Uterus (tissue), 2 donors: ENCODE results near the gene KLF3.

Experiments used
- CTCF ChIP-seq, 4 experiments: fragments of 200-600 bp in 2 of 4; fragments of 450-650 bp in 2 of 4; sonication (generic) in 2 of 4; IDR thresholded peaks; one replicate each; pipeline ENCODE4 v1.5.1; 2016 to 2019; ENCODE audit warnings: antibody characterized with exemption in 4 of 4, mild to moderate bottlenecking in 2 of 4, moderate library complexity in 1 of 4
- POLR2A ChIP-seq, 2 donors: fragments of 450-650 bp; IDR thresholded peaks; one replicate each; pipeline ENCODE4 v1.6.1; 2016; ENCODE audit warnings: antibody characterized with exemption in 2 of 2, mild to moderate bottlenecking in 1 of 2, moderate library complexity in 1 of 2

- TF ChIP-seq CTCF (IDR thresholded peaks at IDR 0.05) (no peak), POLR2A (IDR thresholded peaks at IDR 0.05) (no peak)
Measured at GRCh38 chr4:38673130-38673978, 9.4 kb downstream of the KLF3 start.
